HG03565 (cell line): ENCODE results near the gene MEGF11.
"Not testable (repeated sequence)": the region's sequence is repeated elsewhere in the genome, so short reads cannot be mapped to it uniquely, and the experiment has no call there.

ENCODE experiments used
- ATAC-seq: cut with Tn5 transposase; IDR thresholded peaks from one replicate; pipeline ENCODE4 v1.9.1; 2021; ENCODE audit warnings: mild to moderate bottlenecking, moderate library complexity; ENCODE audit not compliant: unreplicated experiment

Gene MEGF11

GRCh38 chr15:66276546-66276945 lies 23.0 kb upstream of the MEGF11 start:
- no peak for ATAC-seq

GRCh38 chr15:66275352-66275751 lies 21.8 kb upstream of the MEGF11 start:
- ATAC-seq = no peak

- ATAC-seq = no peak
These were observed 17.4 kb upstream of the MEGF11 start for GRCh38 chr15:66270932-66271331.

GRCh38 chr15:66269326-66270090 lies 16.0 kb upstream of the MEGF11 start:
- no peak for ATAC-seq

- no peak for ATAC-seq
These were observed 11.4 kb upstream of the MEGF11 start for GRCh38 chr15:66264859-66265513.

GRCh38 chr15:66262837-66263236 lies 9.3 kb upstream of the MEGF11 start:
- ATAC-seq = not testable (repeated sequence)

- no peak for ATAC-seq
These were observed 7.5 kb upstream of the MEGF11 start for GRCh38 chr15:66261056-66261455.

- no peak for ATAC-seq
These were observed 3.1 kb upstream of the MEGF11 start for GRCh38 chr15:66256692-66257091.

- no peak for ATAC-seq
These were observed 1.6 kb upstream of the MEGF11 start for GRCh38 chr15:66254951-66255676.

- no peak for ATAC-seq
These were observed 770 bp upstream of the MEGF11 start for GRCh38 chr15:66254089-66254950.

- ATAC-seq = no peak
These were observed 699 bp downstream of the MEGF11 start for GRCh38 chr15:66252685-66253417.

GRCh38 chr15:66251790-66252684 lies 1.5 kb downstream of the MEGF11 start:
- no peak for ATAC-seq

- ATAC-seq = no peak
These were observed 2.3 kb downstream of the MEGF11 start for GRCh38 chr15:66251065-66251789.

- no peak for ATAC-seq
These were observed 3.9 kb downstream of the MEGF11 start for GRCh38 chr15:66249605-66250174.

- no peak for ATAC-seq
These were observed 6.6 kb downstream of the MEGF11 start for GRCh38 chr15:66246937-66247336.

- ATAC-seq = not testable (repeated sequence)
These were observed 7.7 kb downstream of the MEGF11 start for GRCh38 chr15:66245832-66246231.

- ATAC-seq = no peak
These were observed 11.7 kb downstream of the MEGF11 start for GRCh38 chr15:66241908-66242285.
